MV-4-11 (cell line): ENCODE measurements around the gene DIP2C.

Experiments
- DNase-seq: peaks from one replicate; lab custom pipeline; 2025; lab: John Stamatoyannopoulos, UW

Gene DIP2C

GRCh38 chr10:405648-406047 lies 283.8 kb downstream of the DIP2C start:
- DNase-seq, result no peak

- no peak for DNase-seq
Measured at GRCh38 chr10:404991-405390, 284.5 kb downstream of the DIP2C start.

- DNase-seq, result no peak
Measured at GRCh38 chr10:404346-404745, 285.1 kb downstream of the DIP2C start.

GRCh38 chr10:398954-399353 lies 290.5 kb downstream of the DIP2C start:
- DNase-seq, result no peak

- no peak for DNase-seq
Measured at GRCh38 chr10:397321-398068, 292.0 kb downstream of the DIP2C start.

- no peak for DNase-seq
Measured at GRCh38 chr10:396535-397220, 292.8 kb downstream of the DIP2C start.

- DNase-seq, result no peak
Measured at GRCh38 chr10:396107-396506, 293.4 kb downstream of the DIP2C start.

- no peak for DNase-seq
Measured at GRCh38 chr10:395665-396064, 293.8 kb downstream of the DIP2C start.

- peak; percentile 27 for DNase-seq
Measured at GRCh38 chr10:394439-395101, 294.9 kb downstream of the DIP2C start.

GRCh38 chr10:393787-394438 lies 295.6 kb downstream of the DIP2C start:
- no peak for DNase-seq

- no peak for DNase-seq
Measured at GRCh38 chr10:393106-393745, 296.2 kb downstream of the DIP2C start.

- no peak for DNase-seq
Measured at GRCh38 chr10:392705-393037, 296.8 kb downstream of the DIP2C start.

GRCh38 chr10:391847-392704 lies 297.4 kb downstream of the DIP2C start:
- no peak for DNase-seq

GRCh38 chr10:391305-391704 lies 298.2 kb downstream of the DIP2C start:
- no peak for DNase-seq

- no peak for DNase-seq
Measured at GRCh38 chr10:390449-391100, 298.9 kb downstream of the DIP2C start.

GRCh38 chr10:389836-390448 lies 299.5 kb downstream of the DIP2C start:
- no peak for DNase-seq

- no peak for DNase-seq
Measured at GRCh38 chr10:389261-389790, 300.1 kb downstream of the DIP2C start.

GRCh38 chr10:388661-389045 lies 300.8 kb downstream of the DIP2C start:
- DNase-seq, result no peak

GRCh38 chr10:387909-388660 lies 301.4 kb downstream of the DIP2C start:
- peak; percentile 94 for DNase-seq

GRCh38 chr10:387593-387891 lies 301.9 kb downstream of the DIP2C start:
- DNase-seq, result no peak
